HG03565 (cell line): ENCODE data around the gene CCDC51.
"Not testable (repeated sequence)": the region's sequence is repeated elsewhere in the genome, so short reads cannot be mapped to it uniquely, and the experiment has no call there.

Experiments
- ATAC-seq: cut with Tn5 transposase; IDR thresholded peaks from one replicate; pipeline ENCODE4 v1.9.1; 2021; ENCODE audit warnings: mild to moderate bottlenecking, moderate library complexity; ENCODE audit not compliant: unreplicated experiment

Gene CCDC51

DNA sequence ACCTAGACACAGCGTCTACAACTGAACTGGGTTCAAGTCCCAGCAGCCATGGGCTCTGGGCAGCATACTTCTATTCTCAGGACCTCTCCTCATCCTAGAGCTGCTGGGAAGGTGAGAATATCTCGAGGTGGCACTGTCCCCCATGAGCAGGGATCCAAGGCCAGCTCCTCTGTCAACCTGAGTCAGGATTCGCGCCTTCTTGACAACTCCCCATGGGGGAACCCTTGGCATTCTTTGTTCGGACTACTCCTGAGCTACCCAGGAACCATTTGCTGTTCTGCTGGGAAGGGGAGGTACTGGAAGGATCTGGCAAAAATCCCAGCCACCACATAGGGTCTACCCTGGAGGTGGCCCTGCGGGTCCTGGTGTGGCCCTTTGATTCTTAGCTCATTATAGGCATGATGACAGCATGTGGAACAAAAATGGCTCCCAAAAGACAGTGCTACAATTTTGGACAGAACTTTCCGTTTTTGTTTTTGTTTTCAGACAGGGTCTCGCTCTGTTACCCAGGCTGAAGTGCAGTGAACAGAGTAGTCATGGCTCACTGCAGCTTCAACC lies 32.3 kb downstream of the CCDC51 start:
- ATAC-seq = no peak

DNA sequence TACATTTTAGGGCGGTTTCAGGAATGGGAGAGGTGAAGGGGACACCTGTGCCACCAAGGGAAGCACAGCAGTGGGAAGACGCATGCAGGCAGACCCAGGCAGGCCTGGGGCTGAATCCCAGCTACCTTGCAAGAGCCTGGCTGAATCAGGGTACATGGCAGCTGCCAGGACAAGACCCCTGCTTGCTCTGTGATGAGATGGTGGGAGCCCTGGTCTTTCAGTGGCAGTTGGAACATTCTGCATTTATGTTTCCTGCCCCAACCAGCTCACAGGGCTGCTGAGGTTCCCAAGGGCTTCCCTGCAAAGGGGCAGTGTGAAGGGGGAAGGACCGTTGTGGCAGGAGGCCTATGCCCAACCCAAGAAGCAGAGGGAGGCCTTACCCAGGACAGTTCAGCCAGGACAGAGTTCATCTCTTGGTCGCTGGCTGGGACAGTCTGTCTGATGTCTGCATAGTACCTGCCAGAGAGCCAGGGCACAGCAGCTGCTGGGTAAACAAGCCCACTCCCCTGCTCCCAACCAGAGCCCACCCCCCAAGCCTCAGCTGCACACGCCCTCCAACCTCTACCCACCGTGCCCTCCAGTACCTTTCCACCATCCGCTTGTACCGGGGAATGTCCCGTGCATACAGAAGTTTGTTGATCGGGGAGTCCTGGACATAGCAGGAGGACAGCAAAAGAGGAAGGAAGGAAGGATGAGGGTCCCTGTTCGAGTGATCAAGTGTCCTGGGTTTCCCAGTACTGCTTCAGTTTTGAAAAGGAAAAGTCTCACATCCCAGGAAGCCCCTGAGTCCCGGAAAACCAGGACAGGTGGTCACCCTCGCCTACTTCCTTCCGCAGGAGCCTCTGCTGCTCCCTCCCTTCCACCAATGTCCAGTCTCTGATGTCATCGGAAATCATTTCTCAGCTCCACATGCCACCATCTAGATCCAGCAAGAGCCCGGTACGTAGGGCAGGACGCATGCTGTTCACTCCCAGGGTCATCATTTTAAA lies 33.2 kb downstream of the CCDC51 start:
- ATAC-seq = no peak

DNA sequence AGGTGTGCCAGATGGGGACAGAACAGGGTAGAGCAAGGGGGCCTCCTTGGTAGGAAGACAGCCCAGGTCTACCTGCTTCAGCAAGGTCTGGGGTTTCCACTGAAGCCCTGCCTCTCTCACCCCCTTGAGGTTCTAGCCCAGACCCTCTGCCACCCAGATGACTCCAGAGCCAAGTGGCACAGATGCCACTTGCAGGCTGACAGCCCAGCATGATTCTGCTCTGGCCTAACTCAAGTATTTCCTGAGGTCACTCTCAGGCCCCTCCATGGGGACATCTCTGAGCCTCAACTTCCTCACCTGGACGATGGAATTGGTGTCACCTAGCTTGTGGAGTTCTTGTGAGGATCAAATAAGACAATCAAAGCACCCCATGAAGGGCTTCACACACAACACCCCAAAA lies 33.9 kb downstream of the CCDC51 start:
- ATAC-seq = no peak

DNA sequence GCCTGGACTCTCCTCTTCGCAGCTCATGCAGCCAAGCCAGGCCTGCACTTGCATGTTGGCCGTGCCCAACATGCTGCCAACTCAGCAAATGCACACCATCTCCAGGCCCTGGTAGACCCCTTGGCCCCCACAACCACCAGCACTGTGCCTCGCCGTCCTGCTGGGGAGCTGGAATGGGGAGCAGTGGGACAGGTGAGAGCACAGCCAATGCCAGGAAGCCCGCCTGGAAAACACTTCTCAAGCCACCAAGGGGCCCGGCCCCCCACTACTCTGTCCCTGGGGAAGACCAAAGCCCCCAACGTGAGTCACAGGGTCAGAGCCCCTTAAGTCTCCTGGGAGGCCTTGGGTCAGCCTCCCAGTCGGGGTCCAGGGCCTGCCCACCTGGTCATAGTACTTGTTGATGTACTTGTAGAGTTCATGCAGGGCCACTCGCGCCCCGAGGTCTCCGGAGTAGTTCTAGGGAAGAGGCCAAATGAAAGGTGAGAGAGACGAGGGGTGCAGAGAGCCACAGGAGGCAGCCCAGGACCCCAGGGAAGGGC lies 34.5 kb downstream of the CCDC51 start:
- no peak for ATAC-seq

DNA sequence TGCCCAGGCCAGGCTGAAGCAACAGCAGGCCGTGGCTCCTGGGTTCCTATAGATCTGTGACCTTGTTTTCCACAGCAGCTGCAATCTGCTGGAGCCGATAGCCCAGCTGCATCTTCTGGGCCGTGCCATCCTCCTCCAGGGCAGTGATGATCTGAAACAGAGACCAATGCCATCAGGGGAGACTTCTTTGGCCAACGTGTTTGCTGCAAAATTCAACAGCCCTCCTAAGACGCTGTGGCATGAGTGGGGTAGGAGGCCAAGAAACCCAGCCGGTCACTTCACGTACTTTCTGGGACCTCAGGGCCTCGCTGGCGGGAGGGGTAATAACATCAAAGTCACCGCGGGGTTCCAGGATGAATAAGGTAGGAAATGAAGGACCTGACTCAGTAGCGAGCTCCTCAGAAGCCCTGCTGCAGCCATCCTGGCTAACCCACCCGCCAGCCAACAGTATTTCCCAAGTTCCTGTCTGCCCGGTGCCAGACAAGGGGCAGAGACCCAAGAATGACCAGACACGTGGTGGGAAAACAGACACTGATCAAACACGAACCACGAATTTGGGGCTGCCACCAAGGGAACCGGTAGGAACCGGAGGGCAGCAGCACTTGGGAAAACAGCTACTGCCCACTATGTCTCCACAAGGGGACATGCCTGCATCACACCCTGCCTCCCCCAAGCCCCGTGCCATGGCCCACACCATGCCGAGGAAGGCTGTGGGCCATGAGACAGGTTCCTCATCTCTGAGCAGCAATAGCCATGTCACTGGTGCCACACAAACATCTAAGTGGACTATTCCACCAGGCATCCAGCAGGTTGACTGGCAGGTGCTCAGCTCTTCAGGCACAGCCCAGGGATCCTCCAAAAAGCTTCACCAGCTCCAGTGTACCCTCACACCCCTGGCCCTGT lies 35.2 kb downstream of the CCDC51 start:
- ATAC-seq = no peak

DNA sequence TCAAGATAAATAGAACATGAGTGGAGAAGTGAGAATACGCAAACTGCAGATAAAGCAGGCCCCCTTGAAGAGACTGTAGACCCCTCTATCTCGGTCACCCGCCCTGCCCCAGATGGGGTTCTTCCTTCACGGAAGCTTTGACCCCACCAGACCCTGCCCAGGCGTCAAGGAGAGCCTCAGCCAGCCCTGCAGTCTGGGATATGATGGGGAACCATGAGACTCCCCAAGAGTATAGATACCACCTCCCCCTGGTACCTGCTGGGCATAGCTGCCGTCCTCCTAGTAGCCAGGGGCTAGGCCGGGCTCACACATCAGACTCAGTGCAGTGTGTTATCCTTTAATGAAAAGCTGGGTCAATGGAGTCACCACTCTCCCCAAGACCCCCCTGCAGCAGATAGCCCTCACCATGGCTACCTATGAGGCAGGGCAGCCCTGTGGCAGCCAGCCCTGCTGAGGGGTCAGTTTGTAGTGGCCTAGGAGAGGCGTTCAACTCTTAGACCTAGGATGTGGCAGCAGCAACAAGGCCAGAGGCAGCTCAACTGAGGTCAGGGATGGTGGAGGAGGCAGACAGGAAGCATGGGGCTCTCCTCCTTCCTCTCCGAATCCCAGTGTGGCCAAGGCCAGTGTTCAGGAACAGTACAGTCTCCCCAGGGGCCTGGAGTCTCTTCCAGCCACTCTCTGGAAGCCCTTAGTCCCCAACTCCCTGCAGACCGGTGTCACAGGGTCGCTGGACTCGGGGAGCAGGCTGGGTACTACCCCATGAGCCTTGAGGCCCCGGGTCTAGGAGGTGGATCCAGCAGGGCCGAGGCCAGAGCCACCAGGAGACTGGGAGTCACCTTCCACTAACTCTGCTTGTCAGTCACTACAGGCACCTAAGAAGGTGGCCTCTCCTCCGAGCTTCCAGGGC lies 36.1 kb downstream of the CCDC51 start:
- ATAC-seq = no peak

DNA sequence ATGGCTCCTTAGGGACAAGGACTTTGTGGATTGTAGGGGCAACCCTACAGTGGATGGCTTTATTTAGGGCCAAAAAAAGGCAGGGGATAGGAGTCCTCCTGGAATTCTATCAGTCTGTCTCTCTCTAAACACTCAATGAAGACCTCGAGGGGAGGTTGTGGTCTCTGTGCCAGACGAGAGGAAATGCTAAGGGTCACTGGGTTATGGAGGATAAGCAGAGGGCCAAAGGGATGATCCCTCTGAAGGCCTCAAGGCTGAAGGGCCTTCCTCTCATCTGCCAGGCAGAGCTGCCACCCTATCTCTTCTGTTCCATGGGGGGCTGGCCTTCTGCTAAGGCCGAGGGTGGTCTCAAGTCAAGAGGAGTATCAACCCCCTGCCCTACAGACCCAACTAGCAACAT lies 37.0 kb downstream of the CCDC51 start:
- ATAC-seq = no peak

DNA sequence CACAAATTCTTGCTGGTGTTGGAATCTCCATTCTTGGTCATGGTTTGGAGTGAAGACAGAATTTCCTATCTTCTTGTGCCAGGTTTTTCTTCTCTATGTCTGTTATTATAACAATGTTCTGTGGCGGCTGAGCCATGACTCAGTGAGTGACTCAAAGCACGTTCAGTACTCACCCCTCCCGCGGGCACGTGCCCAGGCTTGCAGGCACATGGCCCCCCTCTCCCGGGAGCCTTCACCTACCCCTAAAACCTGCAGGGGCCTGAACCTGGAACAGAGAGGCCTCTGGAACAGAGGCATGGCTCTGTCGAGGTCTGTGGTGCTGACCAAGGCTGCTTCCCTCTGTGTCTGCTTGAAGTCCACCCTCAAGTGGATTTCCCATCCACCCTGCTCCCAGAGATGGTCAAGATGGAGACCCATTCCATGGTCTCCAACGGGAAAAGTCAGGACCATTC lies 37.6 kb downstream of the CCDC51 start:
- ATAC-seq = no peak

DNA sequence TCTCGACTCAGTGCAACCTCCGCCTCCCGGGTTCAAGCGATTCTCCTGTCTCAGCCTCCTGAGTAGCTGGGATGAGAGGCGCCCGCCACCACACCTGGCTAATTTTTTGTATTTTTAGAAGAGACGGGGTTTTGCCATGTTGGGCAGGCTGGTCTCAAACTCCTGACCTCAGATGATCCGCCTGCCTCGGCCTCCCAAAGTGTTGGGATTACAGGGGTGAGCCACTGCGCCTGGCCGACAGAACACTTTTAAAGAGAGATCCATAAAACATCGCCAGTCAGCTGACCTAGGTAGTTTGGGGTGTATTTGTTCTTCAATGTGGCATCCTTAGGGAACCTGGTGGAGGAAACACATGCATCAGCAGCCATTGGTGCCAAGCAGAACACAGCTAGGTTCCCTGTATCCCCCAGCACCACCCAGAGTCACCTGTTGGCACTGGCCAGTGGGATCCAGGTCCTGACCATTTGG lies 38.5 kb downstream of the CCDC51 start:
- not testable (repeated sequence) for ATAC-seq

DNA sequence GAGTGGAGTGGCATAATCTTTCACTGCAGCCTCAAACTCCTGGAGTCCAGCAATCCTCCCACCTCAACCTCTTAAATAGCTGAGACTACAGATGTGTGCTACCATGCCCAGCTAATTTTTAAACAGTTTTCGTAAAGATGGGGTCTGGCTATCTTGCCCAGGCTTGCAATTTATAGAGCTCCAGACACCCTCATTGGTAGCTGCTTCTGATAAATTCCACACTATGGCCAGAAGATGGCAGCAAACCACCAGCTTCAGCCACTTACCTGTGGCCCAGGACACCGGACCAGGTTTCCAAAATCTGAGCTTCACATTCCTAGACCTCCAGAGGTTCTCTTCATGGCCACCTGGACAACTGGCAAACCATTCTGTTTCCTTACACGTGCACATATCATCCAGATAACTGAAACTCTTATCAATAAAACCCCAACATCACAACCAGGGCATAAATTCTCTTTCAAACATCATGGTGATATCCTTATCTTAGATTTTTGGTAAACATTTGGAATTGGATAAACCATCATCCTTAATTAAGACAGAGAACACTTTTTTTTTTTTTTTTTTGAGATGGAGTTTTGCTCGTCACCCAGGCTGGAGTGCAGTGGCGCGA lies 39.0 kb downstream of the CCDC51 start:
- ATAC-seq = no peak

DNA sequence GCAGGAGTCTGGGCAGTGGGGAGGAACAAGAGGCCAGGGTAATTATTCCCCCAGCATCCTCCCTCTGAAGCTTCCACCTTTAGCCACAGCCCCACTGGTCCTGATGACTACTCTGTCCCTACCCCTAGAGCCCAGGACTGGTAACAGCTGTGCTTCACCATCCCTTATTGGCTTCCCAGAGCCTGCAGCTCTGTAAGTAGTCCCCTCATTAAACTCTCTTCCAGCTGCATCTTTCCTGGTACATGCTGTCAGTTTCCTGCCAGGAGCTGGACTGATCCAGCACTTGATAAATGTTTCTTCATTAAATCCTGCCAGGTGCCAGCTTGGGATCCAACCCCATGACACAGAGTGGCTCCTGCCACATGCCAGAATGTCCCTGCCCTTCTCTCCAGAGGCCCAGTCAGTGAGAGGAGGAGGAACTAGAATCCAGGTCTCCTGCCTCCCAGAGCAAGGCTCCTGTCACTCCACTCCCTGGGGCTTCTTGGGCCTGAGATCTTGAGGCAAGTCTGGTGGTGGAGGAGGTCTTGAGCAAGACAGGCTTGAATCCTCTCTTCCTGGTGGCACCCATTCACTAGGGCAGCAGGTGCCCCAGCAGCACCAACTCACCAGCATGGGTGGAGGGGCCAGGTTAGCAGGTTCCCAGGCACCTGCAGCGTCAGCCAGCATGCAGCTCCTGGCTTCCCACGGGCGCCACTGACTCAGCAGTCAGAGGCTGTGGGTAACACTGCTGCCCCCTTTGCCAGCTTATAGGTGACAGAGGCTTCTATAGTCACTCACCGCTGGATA lies 40.3 kb downstream of the CCDC51 start:
- ATAC-seq = no peak

DNA sequence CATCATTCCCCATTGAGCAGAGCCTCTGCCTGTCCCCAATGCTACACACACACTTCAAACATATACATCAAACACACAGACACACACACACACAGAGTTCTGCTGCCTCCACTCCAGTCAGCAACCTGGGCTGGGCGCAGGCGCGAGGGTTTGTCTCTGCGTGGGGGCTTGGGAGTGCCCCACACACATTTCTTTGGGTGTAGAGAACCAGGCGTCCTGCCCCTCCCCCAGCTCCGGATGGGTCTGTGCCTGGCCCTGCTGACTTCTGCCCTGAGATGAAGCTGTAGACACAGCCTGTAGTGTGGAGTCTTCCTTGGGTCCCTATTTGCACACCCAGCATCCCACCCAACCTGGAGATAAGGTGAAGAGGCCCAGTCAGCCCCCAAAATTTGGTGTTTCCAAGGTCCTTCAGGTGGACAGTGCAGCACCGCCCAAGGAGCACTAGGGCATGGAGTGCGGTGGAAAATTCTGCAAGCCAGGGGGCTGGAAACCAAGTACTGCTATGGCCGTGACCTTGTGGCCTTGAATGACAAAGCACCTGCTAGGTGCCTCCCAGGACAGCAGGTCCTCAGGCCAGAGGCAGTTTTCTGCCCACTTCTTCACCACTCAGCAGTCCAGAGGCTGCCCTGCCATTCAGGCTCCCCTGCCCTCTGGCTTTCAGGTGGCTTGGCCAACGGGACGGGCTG lies 41.1 kb downstream of the CCDC51 start:
- no peak for ATAC-seq

DNA sequence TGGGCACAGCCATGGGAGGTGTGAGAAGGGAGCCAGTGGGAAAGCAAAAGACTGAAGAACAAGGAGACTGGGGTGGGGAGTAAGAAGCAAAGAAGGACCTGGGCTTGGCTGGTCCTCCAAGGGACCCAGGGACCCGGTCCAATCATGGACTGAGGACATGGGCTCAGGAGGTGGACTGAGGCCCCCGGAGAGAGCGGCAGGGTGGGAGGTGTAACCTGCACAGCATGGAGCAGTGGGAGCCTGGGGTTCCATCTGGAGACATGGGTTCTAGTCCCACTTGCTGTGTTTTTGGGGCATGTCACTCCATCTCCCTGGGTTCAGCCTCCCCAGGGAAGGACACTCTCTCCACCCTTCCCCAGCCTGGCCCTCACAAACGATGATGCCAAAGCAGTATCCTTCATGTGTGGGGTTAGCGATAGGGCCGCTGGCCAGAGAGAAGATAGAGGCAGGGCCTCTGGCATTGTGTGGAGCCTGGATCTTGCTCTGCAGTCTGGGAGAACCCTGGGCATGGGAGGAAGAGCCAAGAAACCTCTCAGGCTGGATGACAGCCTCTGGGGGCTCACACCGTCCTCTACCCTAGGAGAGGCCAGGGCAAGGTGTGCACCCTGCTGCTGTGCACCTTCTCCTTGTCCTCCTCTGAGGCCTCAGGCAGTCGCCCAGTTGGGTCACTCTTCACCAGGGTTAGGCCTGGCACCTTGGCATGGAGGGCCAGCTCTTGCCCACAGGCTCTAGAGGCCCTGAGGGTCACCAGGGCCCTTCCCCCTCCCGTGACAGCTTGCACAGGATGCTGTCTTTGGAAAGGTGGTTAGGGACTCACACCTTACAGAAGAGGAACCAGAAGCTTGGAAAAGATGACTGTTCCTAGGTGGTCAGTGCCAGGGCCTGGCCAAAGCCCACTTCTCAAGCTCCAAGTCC lies 41.9 kb downstream of the CCDC51 start:
- no peak for ATAC-seq

DNA sequence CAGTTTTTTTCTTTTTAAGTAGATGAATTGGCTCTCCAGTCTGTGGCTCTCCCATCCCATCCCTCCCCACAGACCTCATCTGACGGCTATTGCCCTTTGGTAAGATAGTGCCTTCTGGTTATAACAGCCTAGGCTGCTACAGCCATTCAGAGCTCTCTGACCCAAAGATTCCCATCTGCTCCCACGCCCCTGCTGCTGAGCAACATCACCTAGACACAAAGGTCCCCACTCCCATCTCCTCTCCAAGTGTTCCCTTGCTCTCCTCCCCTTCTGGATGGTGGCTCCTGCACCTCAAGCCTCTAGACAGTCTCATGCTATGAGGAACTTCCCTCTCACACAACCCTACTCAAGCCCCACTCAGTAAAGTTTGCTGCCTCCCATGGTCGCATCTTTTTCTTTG lies 44.2 kb downstream of the CCDC51 start:
- no peak for ATAC-seq

DNA sequence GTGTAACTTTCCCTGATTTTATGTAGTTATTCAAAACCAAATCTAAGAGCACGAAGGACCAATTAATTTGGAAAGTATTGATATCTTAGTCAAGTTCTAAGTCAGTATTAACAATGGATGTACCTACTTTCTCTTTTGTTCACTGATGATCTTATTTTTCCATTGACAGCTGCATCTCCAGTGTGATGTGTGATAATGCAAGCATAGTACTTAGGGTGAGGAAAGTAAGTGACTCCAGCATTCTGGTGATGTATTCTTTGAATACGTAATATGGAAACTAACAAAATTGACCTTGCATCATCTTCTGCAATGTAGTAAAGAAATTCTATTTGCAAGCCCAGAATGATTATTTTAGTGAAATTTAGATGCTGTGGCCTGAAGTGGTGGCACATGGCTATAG lies 45.5 kb downstream of the CCDC51 start:
- no peak for ATAC-seq

DNA sequence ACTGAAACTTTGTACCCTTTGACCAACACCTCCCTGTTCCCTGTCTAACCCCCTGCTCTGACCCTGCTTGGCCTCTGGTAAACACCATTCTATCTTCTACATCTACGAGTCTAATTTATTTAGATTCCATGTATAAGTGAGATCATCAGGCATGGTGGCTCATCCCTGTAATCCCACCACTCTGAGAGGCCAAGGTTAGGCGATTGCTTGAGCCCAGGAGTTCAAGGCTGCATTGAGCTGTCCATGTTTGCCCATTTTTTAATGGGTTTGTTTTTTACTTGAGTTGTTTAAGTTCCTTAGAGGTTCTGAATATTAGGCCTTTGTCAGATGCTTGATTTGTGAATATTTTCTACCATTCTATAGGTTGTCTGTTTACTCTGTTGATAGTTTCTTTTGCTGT lies 51.0 kb downstream of the CCDC51 start:
- no peak for ATAC-seq

DNA sequence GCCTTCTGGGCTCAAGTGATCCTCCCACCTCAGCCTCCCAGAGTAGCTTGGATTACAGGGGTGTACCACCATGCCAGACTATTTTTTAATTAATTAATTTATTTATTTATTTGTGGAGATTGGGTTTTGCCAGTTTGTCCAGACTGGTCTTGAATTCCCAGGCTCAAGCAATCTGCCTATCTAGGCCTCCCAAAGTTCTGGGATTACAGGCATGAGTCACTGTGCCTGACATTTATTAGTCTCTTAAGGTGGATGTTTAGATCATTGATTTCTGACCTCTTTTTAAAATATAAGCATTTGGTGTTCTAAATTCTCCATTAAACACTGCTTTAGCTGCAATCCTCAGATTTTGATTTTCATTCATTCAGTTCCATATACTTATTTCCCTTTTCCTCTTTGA lies 52.3 kb downstream of the CCDC51 start:
- no peak for ATAC-seq
